ENCODE measurements around the gene PLXNA1.

- TF ChIP-seq ELF1 (tag; IDR thresholded peaks at IDR 0.05) (no peak), SPI1 (IDR thresholded peaks at IDR 0.05; ENCODE audit: borderline replicate concordance, low read depth, low read length) (no peak), ZNF184 (CRISPR knock-in tag; IDR thresholded peaks at IDR 0.05) (no peak), ZNF274 (IDR thresholded peaks at IDR 0.05; ENCODE audit: borderline replicate concordance, low read depth, low read length) (no peak), CTCF (IDR thresholded peaks at IDR 0.05 in 2 of 3, conservative IDR thresholded peaks at IDR 0.05 in 1 of 3; ENCODE audit: insufficient read depth in 2 of 3, low read depth in 1 of 3, low read length in 3 of 3) (no peak), ZHX1 (conservative IDR thresholded peaks at IDR 0.05; ENCODE audit: low read length) (no peak)
- TF ChIP-seq, protein P1, sequence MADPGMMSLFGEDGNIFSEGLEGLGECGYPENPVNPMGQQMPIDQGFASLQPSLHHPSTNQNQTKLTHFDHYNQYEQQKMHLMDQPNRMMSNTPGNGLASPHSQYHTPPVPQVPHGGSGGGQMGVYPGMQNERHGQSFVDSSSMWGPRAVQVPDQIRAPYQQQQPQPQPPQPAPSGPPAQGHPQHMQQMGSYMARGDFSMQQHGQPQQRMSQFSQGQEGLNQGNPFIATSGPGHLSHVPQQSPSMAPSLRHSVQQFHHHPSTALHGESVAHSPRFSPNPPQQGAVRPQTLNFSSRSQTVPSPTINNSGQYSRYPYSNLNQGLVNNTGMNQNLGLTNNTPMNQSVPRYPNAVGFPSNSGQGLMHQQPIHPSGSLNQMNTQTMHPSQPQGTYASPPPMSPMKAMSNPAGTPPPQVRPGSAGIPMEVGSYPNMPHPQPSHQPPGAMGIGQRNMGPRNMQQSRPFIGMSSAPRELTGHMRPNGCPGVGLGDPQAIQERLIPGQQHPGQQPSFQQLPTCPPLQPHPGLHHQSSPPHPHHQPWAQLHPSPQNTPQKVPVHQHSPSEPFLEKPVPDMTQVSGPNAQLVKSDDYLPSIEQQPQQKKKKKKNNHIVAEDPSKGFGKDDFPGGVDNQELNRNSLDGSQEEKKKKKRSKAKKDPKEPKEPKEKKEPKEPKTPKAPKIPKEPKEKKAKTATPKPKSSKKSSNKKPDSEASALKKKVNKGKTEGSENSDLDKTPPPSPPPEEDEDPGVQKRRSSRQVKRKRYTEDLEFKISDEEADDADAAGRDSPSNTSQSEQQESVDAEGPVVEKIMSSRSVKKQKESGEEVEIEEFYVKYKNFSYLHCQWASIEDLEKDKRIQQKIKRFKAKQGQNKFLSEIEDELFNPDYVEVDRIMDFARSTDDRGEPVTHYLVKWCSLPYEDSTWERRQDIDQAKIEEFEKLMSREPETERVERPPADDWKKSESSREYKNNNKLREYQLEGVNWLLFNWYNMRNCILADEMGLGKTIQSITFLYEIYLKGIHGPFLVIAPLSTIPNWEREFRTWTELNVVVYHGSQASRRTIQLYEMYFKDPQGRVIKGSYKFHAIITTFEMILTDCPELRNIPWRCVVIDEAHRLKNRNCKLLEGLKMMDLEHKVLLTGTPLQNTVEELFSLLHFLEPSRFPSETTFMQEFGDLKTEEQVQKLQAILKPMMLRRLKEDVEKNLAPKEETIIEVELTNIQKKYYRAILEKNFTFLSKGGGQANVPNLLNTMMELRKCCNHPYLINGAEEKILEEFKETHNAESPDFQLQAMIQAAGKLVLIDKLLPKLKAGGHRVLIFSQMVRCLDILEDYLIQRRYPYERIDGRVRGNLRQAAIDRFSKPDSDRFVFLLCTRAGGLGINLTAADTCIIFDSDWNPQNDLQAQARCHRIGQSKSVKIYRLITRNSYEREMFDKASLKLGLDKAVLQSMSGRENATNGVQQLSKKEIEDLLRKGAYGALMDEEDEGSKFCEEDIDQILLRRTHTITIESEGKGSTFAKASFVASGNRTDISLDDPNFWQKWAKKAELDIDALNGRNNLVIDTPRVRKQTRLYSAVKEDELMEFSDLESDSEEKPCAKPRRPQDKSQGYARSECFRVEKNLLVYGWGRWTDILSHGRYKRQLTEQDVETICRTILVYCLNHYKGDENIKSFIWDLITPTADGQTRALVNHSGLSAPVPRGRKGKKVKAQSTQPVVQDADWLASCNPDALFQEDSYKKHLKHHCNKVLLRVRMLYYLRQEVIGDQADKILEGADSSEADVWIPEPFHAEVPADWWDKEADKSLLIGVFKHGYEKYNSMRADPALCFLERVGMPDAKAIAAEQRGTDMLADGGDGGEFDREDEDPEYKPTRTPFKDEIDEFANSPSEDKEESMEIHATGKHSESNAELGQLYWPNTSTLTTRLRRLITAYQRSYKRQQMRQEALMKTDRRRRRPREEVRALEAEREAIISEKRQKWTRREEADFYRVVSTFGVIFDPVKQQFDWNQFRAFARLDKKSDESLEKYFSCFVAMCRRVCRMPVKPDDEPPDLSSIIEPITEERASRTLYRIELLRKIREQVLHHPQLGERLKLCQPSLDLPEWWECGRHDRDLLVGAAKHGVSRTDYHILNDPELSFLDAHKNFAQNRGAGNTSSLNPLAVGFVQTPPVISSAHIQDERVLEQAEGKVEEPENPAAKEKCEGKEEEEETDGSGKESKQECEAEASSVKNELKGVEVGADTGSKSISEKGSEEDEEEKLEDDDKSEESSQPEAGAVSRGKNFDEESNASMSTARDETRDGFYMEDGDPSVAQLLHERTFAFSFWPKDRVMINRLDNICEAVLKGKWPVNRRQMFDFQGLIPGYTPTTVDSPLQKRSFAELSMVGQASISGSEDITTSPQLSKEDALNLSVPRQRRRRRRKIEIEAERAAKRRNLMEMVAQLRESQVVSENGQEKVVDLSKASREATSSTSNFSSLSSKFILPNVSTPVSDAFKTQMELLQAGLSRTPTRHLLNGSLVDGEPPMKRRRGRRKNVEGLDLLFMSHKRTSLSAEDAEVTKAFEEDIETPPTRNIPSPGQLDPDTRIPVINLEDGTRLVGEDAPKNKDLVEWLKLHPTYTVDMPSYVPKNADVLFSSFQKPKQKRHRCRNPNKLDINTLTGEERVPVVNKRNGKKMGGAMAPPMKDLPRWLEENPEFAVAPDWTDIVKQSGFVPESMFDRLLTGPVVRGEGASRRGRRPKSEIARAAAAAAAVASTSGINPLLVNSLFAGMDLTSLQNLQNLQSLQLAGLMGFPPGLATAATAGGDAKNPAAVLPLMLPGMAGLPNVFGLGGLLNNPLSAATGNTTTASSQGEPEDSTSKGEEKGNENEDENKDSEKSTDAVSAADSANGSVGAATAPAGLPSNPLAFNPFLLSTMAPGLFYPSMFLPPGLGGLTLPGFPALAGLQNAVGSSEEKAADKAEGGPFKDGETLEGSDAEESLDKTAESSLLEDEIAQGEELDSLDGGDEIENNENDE (IDR thresholded peaks at IDR 0.05; ENCODE audit: low read depth, low read length) = no peak
- TF ChIP-seq, protein P2, sequence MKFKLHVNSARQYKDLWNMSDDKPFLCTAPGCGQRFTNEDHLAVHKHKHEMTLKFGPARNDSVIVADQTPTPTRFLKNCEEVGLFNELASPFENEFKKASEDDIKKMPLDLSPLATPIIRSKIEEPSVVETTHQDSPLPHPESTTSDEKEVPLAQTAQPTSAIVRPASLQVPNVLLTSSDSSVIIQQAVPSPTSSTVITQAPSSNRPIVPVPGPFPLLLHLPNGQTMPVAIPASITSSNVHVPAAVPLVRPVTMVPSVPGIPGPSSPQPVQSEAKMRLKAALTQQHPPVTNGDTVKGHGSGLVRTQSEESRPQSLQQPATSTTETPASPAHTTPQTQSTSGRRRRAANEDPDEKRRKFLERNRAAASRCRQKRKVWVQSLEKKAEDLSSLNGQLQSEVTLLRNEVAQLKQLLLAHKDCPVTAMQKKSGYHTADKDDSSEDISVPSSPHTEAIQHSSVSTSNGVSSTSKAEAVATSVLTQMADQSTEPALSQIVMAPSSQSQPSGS (CRISPR knock-in tag; IDR thresholded peaks at IDR 0.05) = no peak
Observed at GRCh38 chr3:127031845-127032244, 48.9 kb downstream of the PLXNA1 start.

Data from K562 (cell line).